HL-60 (cell line): ENCODE results near the gene ZNF341.

Source experiments
- DNase-seq, 2 experiments: peaks; one replicate each; pipeline ENCODE4 v3.0.0-alpha.2; 2010 to 2020; ENCODE audit warnings: low read depth in 1 of 2, low spot score in 1 of 2
- H3K27ac ChIP-seq: fragments of 250-450 bp; sonication (Bioruptor Pico); replicated peaks from 2 replicates; pipeline ENCODE4 v1.5.1; 2020; ENCODE audit warnings: mild to moderate bottlenecking, moderate library complexity
- H3K27me3 ChIP-seq: fragments of 250-450 bp; sonication (Bioruptor Pico); 2 replicates; pipeline ENCODE4 v1.5.1; 2021; ENCODE audit warnings: mild to moderate bottlenecking, moderate library complexity; ENCODE audit not compliant: insufficient read depth, poor library complexity, severe bottlenecking
- H3K4me3 ChIP-seq: replicated peaks from 2 replicates; pipeline ENCODE4 v1.5.1; 2011; ENCODE audit warnings: mild to moderate bottlenecking, control low read depth, low read length; ENCODE audit not compliant: insufficient read depth
- GABPA ChIP-seq: IDR thresholded peaks from 2 replicates; pipeline ENCODE4 v1.6.1; 2012; ENCODE audit warnings: low read depth
- POLR2AphosphoS5 ChIP-seq: IDR thresholded peaks from 2 replicates; pipeline ENCODE4 v1.6.1; 2012; ENCODE audit warnings: low read depth
- SPI1 ChIP-seq: IDR thresholded peaks from 2 replicates; pipeline ENCODE4 v1.6.1; 2012; ENCODE audit warnings: low read depth, mild to moderate bottlenecking, borderline replicate concordance
- TF ChIP-seq, protein P1 (sequence below): IDR thresholded peaks from 2 replicates; pipeline ENCODE4 v1.6.1; 2012; ENCODE audit warnings: low read depth; ENCODE audit not compliant: insufficient replicate concordance
- TF ChIP-seq, protein P2 (sequence below): IDR thresholded peaks from one replicate; pipeline ENCODE4 v1.5.1; 2011; ENCODE audit warnings: low read length, control low read depth, inconsistent platforms; ENCODE audit not compliant: insufficient read depth

The ZNF341 gene

DNA sequence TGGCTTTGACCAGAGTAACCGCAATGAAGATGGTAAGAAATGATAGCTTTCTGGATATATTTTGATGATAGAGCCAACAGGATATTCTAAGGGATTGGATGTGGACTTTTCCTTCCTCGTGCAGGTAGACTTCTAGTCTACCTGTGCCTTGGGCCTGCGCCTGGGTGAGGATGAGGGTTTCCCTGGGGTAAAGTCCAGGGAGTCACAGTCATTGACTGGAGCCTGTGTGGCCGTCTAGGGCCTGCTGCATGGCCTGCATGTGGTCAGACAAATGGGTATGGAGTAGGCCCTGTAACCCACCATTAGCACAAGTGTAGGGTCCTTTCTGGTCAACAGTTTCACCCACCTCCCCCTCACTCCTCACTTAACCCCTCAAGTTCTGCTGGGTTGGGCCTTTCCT, 66.6 kb downstream of the ZNF341 start:
- no peak for DNase-seq
- TF ChIP-seq SPI1 = no peak
- TF ChIP-seq, protein P1, sequence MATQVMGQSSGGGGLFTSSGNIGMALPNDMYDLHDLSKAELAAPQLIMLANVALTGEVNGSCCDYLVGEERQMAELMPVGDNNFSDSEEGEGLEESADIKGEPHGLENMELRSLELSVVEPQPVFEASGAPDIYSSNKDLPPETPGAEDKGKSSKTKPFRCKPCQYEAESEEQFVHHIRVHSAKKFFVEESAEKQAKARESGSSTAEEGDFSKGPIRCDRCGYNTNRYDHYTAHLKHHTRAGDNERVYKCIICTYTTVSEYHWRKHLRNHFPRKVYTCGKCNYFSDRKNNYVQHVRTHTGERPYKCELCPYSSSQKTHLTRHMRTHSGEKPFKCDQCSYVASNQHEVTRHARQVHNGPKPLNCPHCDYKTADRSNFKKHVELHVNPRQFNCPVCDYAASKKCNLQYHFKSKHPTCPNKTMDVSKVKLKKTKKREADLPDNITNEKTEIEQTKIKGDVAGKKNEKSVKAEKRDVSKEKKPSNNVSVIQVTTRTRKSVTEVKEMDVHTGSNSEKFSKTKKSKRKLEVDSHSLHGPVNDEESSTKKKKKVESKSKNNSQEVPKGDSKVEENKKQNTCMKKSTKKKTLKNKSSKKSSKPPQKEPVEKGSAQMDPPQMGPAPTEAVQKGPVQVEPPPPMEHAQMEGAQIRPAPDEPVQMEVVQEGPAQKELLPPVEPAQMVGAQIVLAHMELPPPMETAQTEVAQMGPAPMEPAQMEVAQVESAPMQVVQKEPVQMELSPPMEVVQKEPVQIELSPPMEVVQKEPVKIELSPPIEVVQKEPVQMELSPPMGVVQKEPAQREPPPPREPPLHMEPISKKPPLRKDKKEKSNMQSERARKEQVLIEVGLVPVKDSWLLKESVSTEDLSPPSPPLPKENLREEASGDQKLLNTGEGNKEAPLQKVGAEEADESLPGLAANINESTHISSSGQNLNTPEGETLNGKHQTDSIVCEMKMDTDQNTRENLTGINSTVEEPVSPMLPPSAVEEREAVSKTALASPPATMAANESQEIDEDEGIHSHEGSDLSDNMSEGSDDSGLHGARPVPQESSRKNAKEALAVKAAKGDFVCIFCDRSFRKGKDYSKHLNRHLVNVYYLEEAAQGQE = no peak
- TF ChIP-seq, protein P2, sequence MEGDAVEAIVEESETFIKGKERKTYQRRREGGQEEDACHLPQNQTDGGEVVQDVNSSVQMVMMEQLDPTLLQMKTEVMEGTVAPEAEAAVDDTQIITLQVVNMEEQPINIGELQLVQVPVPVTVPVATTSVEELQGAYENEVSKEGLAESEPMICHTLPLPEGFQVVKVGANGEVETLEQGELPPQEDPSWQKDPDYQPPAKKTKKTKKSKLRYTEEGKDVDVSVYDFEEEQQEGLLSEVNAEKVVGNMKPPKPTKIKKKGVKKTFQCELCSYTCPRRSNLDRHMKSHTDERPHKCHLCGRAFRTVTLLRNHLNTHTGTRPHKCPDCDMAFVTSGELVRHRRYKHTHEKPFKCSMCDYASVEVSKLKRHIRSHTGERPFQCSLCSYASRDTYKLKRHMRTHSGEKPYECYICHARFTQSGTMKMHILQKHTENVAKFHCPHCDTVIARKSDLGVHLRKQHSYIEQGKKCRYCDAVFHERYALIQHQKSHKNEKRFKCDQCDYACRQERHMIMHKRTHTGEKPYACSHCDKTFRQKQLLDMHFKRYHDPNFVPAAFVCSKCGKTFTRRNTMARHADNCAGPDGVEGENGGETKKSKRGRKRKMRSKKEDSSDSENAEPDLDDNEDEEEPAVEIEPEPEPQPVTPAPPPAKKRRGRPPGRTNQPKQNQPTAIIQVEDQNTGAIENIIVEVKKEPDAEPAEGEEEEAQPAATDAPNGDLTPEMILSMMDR = no peak
- no peak for TF ChIP-seq GABPA
- no peak for TF ChIP-seq POLR2AphosphoS5
- H3K4me3 ChIP-seq = no peak overlapping the region
- no peaks in the 10 kb centered on the region for H3K27me3 ChIP-seq
- no peak overlapping the region for H3K27ac ChIP-seq

DNA sequence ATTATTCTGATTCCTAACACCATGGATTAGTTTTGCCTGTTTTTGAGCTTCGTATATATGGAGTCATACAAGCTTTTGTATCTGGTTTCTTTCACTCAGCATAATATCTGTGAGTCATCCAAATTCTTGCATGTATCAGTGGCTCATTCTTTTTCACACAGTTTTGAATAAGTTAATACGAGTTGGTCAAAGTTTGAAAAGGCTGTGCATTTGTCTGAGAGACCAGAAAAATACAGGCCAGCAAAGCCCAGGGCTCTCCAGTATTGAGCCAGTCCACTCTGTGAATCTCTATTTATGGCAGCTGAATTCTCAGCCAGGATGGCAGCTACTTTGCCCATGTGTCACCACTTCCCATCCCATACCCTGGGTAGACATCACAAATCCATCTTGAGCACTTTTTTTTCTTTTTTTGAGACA, 72.1 kb downstream of the ZNF341 start:
- TF ChIP-seq SPI1 (no peak), GABPA (no peak), POLR2AphosphoS5 (no peak)
- TF ChIP-seq, protein P1 = no peak
- TF ChIP-seq, protein P2 = no peak
- DNase-seq = no peak
- no peak overlapping the region for H3K27ac ChIP-seq

DNA sequence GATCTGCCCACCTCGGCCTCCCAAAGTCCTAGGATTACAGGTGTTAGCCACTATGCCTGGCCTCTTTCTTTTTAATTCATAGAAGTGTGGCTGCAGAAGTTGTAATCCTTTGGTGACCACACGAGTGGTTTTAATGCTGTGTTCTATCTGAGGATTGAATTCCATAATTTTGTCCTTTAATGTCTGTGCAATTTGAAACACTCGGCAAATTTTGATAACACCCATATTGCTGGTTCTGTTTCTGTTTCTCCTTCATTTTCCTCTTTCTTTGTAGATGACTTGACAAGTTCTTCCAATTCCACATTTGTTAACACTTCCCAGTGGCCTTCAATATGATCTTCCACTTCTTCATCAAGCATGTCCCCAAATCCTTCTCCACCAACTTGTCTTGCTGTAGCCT, 76.6 kb downstream of the ZNF341 start:
- Histone ChIP-seq H3K27me3 (no peaks in the 10 kb centered on the region), H3K27ac (no peak overlapping the region), H3K4me3 (no peak overlapping the region)
- TF ChIP-seq POLR2AphosphoS5 (no peak), SPI1 (no peak), GABPA (no peak)
- TF ChIP-seq, protein P2 = no peak
- TF ChIP-seq, protein P1 = no peak
- DNase-seq = no peak

More for the DNA sequence above, 72.1 kb downstream of the ZNF341 start:
- no peak overlapping the region for H3K4me3 ChIP-seq
- H3K27me3 ChIP-seq = no peaks in the 10 kb centered on the region
